GM21423 (cell line): ENCODE results near the gene PLCD3.

Source experiments
- ATAC-seq: cut with Tn5 transposase; IDR thresholded peaks from one replicate; pipeline ENCODE4 v1.9.1; 2021; ENCODE audit warnings: mild to moderate bottlenecking, moderate library complexity; ENCODE audit not compliant: unreplicated experiment

PLCD3 gene

DNA sequence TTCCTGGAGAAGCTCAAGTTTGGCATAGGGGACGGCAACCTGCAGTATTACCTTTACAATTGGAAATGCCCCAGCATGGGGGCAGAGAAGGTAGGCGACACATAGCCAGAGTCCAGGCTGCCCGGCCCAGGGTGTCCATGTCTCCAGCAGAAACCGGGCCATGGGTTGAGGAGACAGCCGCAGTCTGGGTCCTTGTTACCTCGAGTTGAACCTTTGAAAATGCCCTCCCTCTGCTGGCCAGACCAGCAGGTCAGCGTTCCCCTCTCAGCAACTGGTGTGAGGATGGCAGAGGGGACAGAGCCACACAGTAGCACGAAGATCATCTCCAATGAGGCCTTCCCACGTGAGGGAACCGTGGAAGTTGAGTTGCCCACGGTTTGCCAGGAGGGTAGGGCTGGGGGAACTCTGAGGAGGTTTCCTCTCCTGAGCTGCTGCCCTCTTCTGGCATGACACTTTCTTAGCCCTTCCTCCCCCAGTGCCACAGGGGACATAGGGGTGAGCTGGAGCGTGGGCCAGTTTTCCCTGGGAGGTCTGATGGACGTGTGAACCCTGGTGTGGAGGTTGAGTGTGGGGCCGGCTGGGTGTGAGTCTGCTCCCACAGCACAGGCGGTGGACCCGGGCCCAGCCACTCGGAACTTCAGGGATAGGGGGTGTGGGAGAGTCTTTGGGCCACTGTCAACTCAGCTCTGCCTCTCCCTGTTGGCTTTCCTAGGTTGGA, 27.2 kb downstream of the PLCD3 start:
- no peak for ATAC-seq

GRCh38 chr17:45104497-45104896, 27.8 kb downstream of the PLCD3 start:
- ATAC-seq: no peak

- ATAC-seq: no peak
These were observed 28.3 kb downstream of the PLCD3 start for GRCh38 chr17:45104029-45104428.

- ATAC-seq: no peak
These were observed 29.0 kb downstream of the PLCD3 start for GRCh38 chr17:45103269-45103795.

- ATAC-seq: no peak
These were observed 29.5 kb downstream of the PLCD3 start for GRCh38 chr17:45102856-45103255.

DNA sequence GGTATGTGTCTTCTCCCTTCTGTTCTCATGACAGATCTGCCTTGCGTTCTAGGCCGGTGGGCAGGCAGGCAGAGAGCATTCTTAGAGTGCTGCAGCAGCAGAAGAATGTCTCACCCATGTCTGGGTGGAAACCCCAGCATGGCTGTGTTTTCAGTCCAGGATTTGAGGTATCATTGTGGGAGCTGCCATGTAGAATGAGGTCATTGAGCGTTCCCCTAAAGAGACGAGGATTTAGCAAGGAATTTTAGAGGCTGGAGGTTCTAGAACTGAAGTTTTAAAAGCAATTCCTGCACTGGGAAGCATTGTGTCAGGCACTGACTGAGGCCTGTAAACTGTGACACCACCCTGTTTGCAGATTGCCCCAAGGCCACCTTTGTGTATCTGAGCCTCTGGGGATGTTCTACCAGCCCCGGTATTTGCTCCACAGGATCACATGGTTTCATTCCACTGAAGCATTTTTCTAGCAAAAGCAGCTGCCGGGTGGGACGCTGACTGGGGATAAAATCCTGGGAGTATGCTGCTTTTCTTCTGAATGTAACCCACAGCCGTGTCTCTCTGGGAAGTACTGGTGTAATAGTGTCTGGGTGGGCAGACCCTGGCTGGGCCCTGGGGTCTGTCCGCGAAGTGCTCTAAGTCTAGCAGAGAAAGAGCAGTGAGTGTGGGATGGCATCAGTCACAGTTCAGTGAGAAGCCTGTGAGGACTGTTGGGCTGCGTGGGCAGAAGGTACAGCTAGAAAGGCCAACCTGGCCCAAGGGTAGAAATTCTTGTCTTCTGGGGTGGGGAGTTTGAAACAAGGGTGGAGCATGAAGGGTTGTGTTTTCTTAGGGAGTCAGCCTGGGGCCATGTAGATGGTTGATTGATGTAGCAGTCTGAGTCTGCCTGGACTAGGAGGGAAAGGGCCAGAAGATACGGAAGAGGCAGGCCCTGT, 30.2 kb downstream of the PLCD3 start:
- no peak for ATAC-seq

DNA sequence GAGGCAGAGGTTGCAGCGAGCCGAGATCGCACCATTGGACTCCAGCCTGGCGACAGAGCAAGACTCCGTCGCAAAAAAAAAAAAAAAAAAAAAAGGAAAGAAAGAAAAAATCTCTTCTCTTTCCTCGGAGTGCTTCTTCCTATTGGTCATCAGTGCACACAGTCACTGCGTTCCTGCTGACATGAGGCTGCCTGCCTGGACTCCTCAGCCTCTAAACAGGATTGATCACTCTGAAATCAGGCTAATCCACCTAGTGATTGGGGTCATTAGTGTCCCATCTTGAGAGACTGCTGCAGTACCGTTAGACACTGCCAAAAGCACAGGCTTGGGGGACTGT, 30.8 kb downstream of the PLCD3 start:
- ATAC-seq: no peak

GRCh38 chr17:45098869-45099616, 33.3 kb downstream of the PLCD3 start:
- ATAC-seq: no peak

DNA sequence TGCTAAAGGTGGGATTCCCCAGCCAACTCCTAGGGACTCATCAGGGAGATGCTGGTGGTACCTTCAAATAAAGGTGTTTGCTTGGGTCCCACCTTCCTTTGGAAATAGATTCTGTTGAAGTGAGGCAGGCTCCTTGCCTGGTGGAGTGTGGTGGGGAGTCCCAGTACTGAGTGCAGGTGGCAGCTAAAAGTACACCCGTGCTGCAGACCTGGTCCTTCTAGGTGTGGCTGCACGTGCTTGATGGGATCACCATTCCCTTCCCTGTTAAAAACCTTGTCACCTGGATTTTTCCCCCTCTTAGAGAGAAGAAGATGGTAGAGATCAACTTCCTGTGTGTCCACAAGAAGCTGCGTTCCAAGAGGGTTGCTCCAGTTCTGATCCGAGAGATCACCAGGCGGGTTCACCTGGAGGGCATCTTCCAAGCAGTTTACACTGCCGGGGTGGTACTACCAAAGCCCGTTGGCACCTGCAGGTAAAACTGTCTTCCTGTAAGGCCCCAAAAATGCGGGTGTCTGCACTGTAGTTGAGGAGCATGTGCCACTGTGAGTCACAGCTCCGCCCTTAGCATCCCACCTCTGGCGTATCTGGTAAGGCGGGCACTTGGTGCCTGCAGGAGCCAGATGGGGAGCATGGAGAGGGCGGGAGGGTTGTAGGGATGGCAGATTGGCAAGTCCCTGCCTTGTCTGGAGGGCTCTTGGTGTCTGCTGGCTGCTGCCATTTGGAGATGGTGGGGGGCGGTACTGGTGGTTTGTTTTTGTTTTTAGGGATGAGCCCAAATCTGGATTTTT, 34.0 kb downstream of the PLCD3 start:
- no peak for ATAC-seq

GRCh38 chr17:45096926-45097325, 35.4 kb downstream of the PLCD3 start:
- no peak for ATAC-seq

DNA sequence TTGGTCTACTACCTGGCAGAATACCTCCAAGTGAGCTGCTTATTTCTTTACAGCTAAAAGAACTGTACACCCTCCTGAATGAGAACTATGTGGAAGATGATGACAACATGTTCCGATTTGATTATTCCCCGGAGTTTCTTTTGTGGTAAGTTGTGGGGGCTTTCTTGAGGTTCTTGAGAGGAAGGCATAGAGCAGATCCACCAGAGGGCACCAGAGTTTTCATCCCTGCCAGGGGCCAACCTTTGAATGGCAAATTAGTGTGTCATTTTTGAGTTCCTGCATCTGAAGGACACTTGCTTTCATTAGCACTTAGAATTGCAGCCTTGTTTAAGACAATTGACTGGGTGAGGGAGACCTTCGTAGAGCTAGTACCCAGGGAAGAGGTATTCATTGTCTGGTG, 36.2 kb downstream of the PLCD3 start:
- ATAC-seq: no peak

- no peak for ATAC-seq
These were observed 38.7 kb downstream of the PLCD3 start for GRCh38 chr17:45093444-45094110.

DNA sequence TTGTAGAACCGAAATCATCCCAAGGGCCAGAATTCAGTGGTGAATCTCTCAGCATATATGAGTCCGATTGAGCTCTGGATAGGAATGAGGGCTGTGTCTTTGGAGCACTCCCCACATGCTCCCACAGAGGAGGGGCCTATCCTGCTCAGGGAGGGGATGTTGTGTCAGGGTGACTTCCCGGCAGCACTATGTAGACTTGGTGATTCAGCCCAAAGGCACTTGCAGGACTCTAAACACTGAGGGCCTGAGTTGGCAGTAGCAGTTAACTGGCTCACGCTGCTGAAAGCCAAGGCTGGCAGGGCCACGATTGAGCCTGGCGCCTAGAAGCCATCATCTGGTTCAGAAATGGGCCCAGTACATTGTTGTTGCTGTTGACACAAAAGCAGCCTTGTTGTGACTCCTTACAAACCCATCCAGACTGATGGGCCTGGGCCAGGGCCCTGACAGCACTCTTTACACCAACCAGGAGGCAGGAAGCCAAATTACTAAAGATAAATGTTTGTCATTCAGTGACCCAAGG, 39.3 kb downstream of the PLCD3 start:
- ATAC-seq: no peak

GRCh38 chr17:45091778-45092425, 40.4 kb downstream of the PLCD3 start:
- ATAC-seq: no peak

DNA sequence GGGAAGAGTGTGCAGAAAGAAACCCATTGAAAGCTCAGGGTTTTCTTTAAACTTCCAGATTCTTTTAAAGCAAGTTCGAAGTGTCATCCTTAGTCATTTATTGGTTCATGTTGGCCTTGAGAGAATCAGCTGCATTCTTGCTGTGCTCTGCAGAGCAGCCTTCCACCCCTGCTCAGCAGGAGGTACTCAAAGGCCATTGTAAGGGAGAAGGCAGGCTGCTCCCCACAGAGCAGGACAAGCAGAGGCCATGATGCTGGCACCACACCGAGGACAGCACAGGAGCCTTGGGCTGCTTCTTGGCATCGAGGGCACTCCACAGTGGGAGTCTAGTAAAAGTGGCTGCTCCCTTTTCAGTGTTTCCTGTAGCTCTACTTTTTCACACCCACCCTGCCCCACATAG, 41.6 kb downstream of the PLCD3 start:
- no peak for ATAC-seq

- ATAC-seq: no peak
These were observed 43.6 kb downstream of the PLCD3 start for GRCh38 chr17:45088741-45089140.

DNA sequence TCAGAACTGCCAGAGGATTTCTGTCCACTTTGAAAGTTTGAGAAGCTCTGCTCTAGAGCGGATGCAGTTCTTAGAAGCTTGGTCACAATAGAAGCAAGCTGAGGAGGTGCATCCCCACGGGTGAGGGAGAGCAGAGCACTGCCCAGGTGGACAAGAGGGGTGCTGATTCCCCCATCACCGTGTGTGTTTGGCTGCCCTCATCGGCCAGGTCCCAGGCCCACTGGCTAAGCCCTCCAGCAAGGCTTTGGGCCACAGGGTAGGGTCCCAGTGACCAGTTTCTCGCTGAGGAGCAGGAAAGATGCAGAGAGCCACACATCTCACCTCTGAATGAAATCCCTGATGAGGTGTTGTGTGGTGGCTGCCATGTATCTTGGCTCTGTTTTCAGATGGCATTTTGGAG, 44.3 kb downstream of the PLCD3 start:
- ATAC-seq: no peak

DNA sequence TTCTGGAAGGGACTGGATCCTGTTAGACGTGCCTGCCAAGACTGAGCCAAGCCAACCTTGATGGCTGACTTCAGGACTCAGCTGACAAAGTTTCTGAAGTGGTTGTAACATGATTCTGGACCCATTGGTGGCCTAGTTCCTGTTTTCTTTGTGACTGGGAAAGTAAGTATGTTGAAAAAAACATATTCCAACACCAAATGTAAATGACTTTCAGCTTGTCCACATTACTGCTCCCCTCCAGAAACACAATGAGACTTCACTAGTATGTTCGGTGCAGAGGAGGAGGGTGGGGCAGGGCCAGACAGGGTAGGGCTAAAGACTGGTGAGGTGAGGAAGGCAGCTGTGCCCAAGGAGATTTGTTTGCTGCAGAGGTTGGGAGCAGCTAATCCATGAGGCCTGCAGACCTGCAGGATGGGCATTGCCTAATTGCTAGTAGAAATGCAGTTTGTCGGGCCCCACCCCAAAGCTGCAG, 44.8 kb downstream of the PLCD3 start:
- no peak for ATAC-seq

DNA sequence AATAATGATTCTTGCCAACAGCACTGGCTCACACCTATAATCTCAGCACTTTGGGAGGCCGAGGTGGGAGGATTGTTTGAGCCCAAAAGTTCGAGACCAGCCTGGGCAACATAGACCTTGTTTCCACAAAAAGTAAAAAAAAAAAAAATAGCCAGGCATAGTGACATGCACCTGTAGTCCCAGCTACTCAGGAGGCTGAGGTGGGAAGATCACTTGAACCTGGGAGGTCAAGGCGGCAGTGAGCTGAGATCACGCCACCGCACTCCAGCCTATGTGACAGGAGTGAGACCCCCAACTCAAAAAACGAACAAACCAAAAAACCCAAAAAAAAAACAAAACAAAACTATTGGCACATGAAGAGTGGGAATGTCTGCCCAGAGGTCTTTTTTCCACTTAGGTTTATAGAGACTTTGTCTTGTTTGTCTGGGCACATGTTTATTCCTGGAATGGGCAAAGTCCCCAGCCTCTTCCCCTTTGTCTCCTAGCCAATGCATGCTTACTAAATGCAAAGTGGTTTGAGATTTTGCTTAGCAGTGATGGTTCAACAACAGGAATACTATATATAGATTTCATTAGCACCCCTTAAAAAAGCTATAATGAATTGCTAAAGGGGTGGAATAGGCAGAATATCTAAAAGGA, 45.3 kb downstream of the PLCD3 start:
- no peak for ATAC-seq
